Activated CD8-positive, alpha-beta memory T cell treated with anti-CD3 and anti-CD28 coated beads for 1 hour (primary cell): ENCODE measurements around the gene ECT2L.

Experiments used
- DNase-seq, 2 donors: peaks; one replicate each; pipeline ENCODE4 v3.0.0-alpha.2; 2020; ENCODE audit warnings: low read depth in 1 of 2; ENCODE audit errors: extremely low read depth in 1 of 2

Gene ECT2L

GRCh38 chr6:138795809-138796603 is at the start of gene ECT2L:
ECT2L (plus strand) TSS chr6:138796087; CDS start chr6:138813275, 17,188 bp downstream.
- no peak for DNase-seq

- DNase-seq, result no peak
Measured at GRCh38 chr6:138752017-138752416, 43.9 kb upstream of the ECT2L start.

DNA sequence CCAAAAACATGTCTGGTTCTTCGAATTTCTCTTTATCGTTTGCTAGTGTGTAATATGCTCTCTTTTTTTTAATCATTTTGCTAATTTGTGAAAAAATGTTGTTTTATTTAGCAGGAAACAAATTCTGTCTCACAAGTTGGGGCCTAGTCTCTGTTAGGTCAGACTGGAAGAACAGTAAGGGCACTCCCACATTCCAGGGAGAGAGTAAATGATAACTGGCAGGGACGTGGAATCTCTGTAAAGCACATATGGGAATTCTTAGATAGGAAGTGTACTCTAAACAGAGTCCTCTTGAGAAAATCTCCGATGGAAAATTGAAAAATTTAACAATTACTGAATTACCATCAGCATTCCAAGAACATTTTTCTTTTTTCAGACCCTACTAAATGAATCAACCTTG is 38.8 kb upstream of the ECT2L start:
- DNase-seq, result no peak

DNA sequence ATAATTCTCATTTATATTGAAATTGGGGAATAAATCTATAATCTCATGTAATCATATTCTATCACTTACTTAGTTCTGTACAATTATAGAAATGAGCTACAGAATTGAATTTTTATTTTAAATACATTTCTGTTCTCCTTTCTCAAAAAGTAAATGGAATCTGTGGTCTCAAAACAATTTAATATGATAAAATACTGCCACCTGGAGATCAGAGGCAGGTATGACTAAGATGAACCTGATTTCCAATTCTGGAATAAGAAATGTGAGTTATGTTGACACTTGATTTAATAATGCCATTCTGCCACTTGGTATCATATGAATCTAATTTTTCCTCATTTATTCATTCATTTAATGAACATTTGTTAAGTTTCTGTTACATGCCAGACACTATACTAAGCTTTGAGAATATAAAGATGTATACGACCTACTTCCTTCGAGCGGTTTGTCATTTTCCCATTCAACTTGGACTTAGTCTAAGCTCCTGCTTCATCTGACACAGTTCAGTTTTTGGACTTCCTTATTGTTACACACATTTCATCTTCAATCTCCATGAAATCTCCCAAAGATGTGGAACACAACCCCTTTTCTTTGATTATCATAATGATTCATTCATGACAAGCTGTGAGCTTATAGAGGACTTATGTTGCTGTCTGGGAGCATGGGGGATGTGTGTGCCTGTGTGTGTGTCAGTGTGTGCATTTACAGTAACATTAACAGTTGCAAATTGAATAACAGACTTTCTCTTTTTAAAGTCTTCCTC is 29.8 kb upstream of the ECT2L start:
- no peak for DNase-seq

GRCh38 chr6:138769102-138769676 is 26.7 kb upstream of the ECT2L start:
- no peak for DNase-seq

- DNase-seq, result no peak
Measured at GRCh38 chr6:138772596-138773176, 23.2 kb upstream of the ECT2L start.

DNA sequence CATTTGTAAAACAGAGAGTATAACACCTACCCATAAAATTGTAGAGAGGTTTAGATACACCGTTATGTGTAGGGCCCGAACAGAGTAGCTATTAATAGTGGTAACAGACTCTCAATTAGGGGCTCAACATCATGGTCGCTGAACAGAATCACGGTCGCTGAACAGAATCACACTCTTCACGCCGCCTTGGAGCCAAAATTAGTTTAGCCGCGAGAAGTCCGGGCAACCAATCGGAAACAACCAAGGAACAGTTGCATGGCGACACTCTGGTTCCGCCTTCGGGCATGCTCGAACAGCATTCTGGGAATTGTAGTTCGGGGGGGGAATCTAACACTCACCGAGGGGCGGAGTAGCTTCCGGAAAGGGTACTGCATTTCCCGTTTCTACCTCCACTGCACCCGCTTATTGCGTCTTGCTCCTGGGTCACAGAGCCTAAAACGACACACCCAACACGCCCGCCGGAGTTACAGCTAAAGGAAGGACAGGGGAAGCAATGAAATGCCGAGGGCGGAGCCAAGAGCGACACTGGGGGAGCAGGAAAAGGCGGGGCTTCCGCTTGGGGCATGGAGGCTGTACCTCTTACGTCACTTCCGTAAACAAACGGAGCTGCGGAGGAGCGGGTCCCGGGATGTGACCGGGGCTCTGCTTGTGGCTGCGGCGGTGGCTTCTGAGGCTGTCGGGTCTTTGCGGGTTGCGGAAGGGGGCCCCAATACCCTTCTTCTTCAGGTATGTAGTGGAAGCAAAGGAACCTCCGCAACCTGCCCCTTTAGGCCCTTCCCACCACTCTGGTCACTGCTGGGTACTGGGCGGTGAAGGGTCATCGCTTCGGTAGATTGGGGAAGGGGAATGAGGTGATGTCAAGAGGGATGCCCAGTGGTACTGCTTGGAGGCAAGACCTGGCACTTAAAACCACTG is 22.5 kb upstream of the ECT2L start, which contains the start of gene CCDC28A:
Gene CCDC28A (plus strand): TSS at position 593 of the 915 bp plus-strand sequence. CDS start 2,352 bp downstream, outside the sequence.
- peak; percentile 83 to 86 for DNase-seq

DNA sequence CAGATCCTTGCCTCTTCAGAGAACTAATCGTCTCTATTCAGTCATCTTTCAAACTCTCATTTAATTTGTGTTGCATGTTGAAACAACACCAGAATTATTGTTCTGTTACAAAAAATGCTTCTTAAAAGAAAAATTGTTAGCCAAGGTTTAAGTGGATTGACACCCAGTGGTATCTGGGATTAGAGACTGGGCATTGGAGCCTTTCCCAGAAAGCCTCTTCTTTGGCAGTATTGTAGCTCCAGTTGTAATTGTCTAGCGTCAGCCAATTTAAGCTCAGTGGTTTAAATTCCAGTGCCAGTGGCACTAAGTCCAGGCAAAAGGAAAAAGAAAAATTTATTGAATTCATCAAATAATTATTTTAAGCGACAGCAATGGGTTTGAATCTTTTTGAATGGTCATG is 21.5 kb upstream of the ECT2L start:
- no peak for DNase-seq

DNA sequence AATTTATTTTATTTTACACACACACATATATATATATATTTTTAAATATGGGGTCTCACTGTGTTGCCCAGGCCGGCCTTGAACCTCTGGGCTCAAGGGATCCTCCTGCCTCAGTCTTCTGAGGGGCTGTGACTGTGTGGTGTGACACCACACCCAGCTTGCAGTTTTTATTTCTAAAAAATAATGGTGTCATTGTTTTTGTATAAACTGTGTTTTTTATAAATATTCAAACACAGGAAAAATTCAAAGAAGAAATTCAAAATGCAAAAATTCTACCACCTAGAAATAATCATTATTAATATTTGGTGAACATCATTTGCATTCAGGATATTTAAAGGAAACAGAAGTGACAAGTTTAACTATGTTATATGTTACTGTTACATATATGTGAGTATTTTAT is 19.2 kb upstream of the ECT2L start:
- no peak for DNase-seq

DNA sequence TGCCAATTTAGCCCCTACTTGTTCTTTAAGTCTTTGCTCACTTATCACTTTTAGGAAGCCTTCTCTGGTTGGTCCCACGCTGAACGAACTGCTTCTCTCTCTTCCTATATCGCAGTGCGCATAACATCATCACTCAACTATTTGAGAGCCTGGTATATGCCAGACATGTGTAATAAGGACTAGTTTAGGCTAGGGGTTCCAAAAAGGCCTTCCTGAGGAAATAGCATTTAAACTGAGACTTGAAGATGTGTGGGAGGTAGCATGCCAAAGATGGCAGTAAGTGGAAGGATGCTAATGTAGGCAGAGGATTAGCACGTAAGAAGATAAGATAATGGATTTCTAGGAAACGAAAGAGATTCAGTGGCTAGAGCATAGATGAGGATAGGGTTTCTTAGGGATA is 17.6 kb upstream of the ECT2L start:
- DNase-seq, result no peak

- DNase-seq, result no peak
Measured at GRCh38 chr6:138782243-138782642, 13.6 kb upstream of the ECT2L start.

- DNase-seq, result no peak
Measured at GRCh38 chr6:138785079-138785478, 10.8 kb upstream of the ECT2L start.

GRCh38 chr6:138785980-138786379 is 9.9 kb upstream of the ECT2L start:
- DNase-seq, result no peak

DNA sequence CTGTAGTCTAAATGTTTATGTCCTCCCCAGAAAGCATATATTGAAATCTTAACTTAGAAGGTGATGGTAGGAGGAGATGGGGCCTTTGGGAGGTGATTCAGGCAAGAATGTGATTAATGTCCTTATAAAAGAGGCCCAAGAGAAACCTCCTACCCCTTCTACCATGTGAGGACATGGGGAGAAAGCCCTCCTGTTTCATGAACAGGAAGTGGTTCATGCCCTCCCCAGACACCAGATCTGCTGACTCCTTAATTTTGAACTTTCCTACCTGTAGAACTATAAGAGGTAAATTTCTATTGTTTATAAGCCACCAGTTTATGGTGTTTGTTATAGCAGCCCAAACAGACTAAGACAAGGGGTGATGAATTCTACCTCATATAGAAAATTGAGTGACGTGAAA is 8.7 kb upstream of the ECT2L start:
- DNase-seq, result no peak

- no peak for DNase-seq
Measured at GRCh38 chr6:138796771-138797170, 884 bp downstream of the ECT2L start.

DNA sequence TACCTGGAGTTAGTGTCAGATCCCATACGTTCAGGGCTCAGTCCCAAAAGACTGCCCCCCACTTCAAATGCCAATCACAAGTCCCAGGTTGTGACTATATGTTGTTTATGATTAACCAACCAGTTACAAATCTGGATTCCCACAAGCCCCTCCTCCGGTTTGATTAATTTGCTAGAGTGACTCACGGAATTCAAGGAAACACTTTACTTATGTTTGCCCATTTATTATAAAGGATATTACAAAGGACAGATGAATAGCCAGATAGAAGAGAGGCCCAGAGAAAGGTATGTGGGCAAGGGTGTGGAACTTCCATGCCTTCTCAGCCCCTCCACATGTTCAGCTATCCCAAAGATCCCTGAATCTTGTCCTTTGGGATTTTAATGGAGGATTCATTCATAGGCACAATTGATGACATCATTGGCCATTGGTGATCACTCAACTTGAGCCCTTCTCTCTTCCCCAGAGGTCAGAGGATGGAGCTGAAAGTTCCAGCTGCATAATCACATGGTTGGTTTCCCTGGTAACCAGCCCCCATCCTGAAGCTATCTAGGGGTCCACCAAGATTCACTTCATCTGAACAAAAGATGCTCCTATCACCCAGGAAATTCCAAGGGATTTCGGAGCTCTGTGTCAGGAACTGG is 2.0 kb downstream of the ECT2L start:
- DNase-seq, result no peak

GRCh38 chr6:138800377-138801150 is 4.7 kb downstream of the ECT2L start:
- no peak for DNase-seq

DNA sequence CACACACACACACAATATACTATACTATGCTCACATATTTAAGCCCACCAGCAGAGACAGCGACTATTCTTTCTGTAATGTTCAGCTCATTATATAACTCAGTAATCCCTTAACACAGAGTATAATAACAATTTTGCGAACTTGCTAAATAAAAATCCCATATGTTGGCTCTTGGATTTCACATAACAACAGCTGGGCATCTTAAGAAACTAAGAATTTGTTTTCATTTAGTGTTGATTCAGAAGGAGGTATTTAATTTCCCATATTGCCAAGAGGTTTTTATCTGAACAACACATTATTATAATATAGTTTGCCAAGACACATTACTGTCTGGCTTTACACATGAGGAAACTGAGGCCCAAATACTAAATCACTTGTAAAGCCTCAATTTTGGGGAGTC is 7.4 kb downstream of the ECT2L start:
- DNase-seq, result no peak

DNA sequence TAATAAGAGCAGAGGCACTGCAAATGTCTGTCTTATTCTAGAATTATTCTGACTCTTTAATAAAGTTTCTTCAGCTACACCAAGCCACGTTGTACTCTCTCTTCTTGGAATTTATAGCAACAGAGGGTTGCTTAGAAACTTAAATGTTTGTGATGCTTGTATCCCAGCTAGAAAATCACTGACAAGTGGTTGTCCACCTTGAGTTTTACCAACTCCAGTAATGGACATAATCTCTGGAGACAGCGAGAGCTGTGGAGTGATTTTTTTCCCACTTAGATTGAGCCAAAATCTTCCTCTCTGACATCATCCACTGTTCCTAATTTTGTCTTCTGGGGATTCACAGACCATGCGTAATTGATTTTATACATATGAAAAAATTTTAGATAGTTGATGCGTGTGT is 8.0 kb downstream of the ECT2L start:
- DNase-seq, result no peak
